SK-N-SH treated with all-trans-retinoic acid at 6 μM for 48 hours (cell line): ENCODE results near the gene OR5AP2.
"Not testable (repeated sequence)": the region's sequence is repeated elsewhere in the genome, so short reads cannot be mapped to it uniquely, and the experiment has no call there.

Source experiments
- ATAC-seq: fragments of 200-7000 bp; cut with Tn5 transposase; 3 replicates; pipeline ENCODE4 v1.9.1; 2020; ENCODE audit warnings: mild to moderate bottlenecking, moderate library complexity
- ARNTL ChIP-seq: fragments of 450-650 bp; formaldehyde crosslinking; IDR thresholded peaks from 2 replicates; pipeline ENCODE4 v1.5.0; 2020; ENCODE audit warnings: low read depth, mild to moderate bottlenecking, moderate library complexity, borderline replicate concordance
- CSDC2 ChIP-seq: fragments of 250-450 bp; sonication (Bioruptor Pico); IDR thresholded peaks from 2 replicates; pipeline ENCODE4 v1.5.0; 2020; ENCODE audit warnings: mild to moderate bottlenecking, moderate library complexity
- GLIS3 ChIP-seq: fragments of 250-450 bp; sonication (Bioruptor Pico); IDR thresholded peaks from 2 replicates; pipeline ENCODE4 v1.5.0; 2020; ENCODE audit warnings: mild to moderate bottlenecking, moderate library complexity
- ISL1 ChIP-seq: fragments of 250-450 bp; sonication (Bioruptor Pico); IDR thresholded peaks from 2 replicates; pipeline ENCODE4 v2.1.2; 2022; ENCODE audit warnings: mild to moderate bottlenecking, moderate library complexity
- PPARA ChIP-seq: fragments of 250-450 bp; sonication (Bioruptor Pico); IDR thresholded peaks from 2 replicates; pipeline ENCODE4 v1.5.0; 2020; ENCODE audit warnings: mild to moderate bottlenecking, borderline replicate concordance
- SNAI2 ChIP-seq: fragments of 250-450 bp; sonication (Bioruptor Pico); IDR thresholded peaks from 2 replicates; pipeline ENCODE4 v1.5.0; 2020; ENCODE audit warnings: mild to moderate bottlenecking, moderate library complexity
- TCF4 ChIP-seq: fragments of 250-450 bp; sonication (Bioruptor Pico); IDR thresholded peaks from 2 replicates; pipeline ENCODE4 v1.8.0; 2021; ENCODE audit warnings: mild to moderate bottlenecking, moderate library complexity, borderline replicate concordance
- TOX ChIP-seq: fragments of 250-450 bp; sonication (Bioruptor Pico); IDR thresholded peaks from 2 replicates; pipeline ENCODE4 v1.8.0; 2021; ENCODE audit warnings: mild to moderate bottlenecking, moderate library complexity, borderline replicate concordance
- ZFP3 ChIP-seq: fragments of 250-450 bp; sonication (Bioruptor Pico); IDR thresholded peaks from 2 replicates; pipeline ENCODE4 v1.5.0; 2020; ENCODE audit warnings: mild to moderate bottlenecking, moderate library complexity
- ZNF565 ChIP-seq: fragments of 450-650 bp; formaldehyde crosslinking; conservative IDR thresholded peaks from 2 replicates; pipeline ENCODE4 v1.5.0; 2020; ENCODE audit warnings: low read depth, mild to moderate bottlenecking, moderate library complexity
- ZNF70 ChIP-seq: fragments of 450-650 bp; formaldehyde crosslinking; IDR thresholded peaks from 2 replicates; pipeline ENCODE4 v1.5.0; 2020; ENCODE audit warnings: mild to moderate bottlenecking, moderate library complexity
- TF ChIP-seq, protein P1 (sequence below): fragments of 250-450 bp; sonication (Bioruptor Pico); IDR thresholded peaks from 2 replicates; pipeline ENCODE4 v1.8.0; 2021; ENCODE audit warnings: low read depth, mild to moderate bottlenecking, moderate library complexity, borderline replicate concordance
- TF ChIP-seq, protein P2 (sequence below): fragments of 250-450 bp; sonication (Bioruptor Pico); IDR thresholded peaks from 2 replicates; pipeline ENCODE4 v1.8.0; 2020; ENCODE audit warnings: mild to moderate bottlenecking, moderate library complexity, borderline replicate concordance
- TF ChIP-seq, protein P3 (sequence below): fragments of 250-450 bp; sonication (Bioruptor Pico); IDR thresholded peaks from 2 replicates; pipeline ENCODE4 v1.5.1; 2021; ENCODE audit warnings: mild to moderate bottlenecking, moderate library complexity
- TF ChIP-seq, protein P4 (sequence below): fragments of 250-450 bp; sonication (Bioruptor Pico); IDR thresholded peaks from 2 replicates; pipeline ENCODE4 v1.5.1; 2020; ENCODE audit warnings: low read depth, mild to moderate bottlenecking, moderate library complexity

The OR5AP2 gene

DNA sequence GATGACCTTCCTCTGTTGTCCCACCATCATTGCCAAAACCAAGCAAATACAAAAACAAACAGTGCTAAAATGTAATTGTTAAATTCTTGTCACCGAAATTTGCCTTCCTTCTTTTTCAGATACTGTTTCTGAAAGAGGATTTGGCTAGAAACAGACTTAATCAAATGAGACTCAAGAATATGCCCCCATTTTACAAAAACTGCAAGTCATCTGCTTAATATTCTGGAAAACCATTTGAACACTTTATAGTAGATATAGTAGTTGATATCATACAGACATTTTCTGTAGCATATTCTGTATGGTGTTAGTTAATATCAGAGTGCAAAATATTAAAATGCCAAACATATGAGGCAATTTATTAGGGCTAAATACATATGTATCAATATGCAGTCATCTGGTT is 31.1 kb downstream of the OR5AP2 start:
- no peak for ATAC-seq
- no peak for TF ChIP-seq ZFP3
- TF ChIP-seq ARNTL (CRISPR knock-in tag), result no peak
- TF ChIP-seq, protein P1, sequence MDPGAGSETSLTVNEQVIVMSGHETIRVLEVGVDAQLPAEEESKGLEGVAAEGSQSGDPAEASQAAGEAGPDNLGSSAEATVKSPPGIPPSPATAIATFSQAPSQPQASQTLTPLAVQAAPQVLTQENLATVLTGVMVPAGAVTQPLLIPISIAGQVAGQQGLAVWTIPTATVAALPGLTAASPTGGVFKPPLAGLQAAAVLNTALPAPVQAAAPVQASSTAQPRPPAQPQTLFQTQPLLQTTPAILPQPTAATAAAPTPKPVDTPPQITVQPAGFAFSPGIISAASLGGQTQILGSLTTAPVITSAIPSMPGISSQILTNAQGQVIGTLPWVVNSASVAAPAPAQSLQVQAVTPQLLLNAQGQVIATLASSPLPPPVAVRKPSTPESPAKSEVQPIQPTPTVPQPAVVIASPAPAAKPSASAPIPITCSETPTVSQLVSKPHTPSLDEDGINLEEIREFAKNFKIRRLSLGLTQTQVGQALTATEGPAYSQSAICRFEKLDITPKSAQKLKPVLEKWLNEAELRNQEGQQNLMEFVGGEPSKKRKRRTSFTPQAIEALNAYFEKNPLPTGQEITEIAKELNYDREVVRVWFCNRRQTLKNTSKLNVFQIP (CRISPR knock-in tag), result no peak
- TF ChIP-seq ISL1, result no peak
- no peak for TF ChIP-seq GLIS3 (CRISPR knock-in tag)
- TF ChIP-seq, protein P2, sequence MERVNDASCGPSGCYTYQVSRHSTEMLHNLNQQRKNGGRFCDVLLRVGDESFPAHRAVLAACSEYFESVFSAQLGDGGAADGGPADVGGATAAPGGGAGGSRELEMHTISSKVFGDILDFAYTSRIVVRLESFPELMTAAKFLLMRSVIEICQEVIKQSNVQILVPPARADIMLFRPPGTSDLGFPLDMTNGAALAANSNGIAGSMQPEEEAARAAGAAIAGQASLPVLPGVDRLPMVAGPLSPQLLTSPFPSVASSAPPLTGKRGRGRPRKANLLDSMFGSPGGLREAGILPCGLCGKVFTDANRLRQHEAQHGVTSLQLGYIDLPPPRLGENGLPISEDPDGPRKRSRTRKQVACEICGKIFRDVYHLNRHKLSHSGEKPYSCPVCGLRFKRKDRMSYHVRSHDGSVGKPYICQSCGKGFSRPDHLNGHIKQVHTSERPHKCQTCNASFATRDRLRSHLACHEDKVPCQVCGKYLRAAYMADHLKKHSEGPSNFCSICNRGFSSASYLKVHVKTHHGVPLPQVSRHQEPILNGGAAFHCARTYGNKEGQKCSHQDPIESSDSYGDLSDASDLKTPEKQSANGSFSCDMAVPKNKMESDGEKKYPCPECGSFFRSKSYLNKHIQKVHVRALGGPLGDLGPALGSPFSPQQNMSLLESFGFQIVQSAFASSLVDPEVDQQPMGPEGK (CRISPR knock-in tag), result no peak
- TF ChIP-seq, protein P3, sequence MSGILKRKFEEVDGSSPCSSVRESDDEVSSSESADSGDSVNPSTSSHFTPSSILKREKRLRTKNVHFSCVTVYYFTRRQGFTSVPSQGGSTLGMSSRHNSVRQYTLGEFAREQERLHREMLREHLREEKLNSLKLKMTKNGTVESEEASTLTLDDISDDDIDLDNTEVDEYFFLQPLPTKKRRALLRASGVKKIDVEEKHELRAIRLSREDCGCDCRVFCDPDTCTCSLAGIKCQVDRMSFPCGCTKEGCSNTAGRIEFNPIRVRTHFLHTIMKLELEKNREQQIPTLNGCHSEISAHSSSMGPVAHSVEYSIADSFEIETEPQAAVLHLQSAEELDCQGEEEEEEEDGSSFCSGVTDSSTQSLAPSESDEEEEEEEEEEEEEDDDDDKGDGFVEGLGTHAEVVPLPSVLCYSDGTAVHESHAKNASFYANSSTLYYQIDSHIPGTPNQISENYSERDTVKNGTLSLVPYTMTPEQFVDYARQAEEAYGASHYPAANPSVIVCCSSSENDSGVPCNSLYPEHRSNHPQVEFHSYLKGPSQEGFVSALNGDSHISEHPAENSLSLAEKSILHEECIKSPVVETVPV (CRISPR knock-in tag), result no peak
- TF ChIP-seq CSDC2, result no peak
- TF ChIP-seq PPARA, result no peak
- no peak for TF ChIP-seq TCF4 (CRISPR knock-in tag)
- TF ChIP-seq, protein P4, sequence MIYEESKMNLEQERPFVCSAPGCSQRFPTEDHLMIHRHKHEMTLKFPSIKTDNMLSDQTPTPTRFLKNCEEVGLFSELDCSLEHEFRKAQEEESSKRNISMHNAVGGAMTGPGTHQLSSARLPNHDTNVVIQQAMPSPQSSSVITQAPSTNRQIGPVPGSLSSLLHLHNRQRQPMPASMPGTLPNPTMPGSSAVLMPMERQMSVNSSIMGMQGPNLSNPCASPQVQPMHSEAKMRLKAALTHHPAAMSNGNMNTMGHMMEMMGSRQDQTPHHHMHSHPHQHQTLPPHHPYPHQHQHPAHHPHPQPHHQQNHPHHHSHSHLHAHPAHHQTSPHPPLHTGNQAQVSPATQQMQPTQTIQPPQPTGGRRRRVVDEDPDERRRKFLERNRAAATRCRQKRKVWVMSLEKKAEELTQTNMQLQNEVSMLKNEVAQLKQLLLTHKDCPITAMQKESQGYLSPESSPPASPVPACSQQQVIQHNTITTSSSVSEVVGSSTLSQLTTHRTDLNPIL (CRISPR knock-in tag), result no peak
- TF ChIP-seq SNAI2 (CRISPR knock-in tag), result no peak
- no peak for TF ChIP-seq TOX (CRISPR knock-in tag)
- no peak for TF ChIP-seq ZNF565
- no peak for TF ChIP-seq ZNF70 (CRISPR knock-in tag)

DNA sequence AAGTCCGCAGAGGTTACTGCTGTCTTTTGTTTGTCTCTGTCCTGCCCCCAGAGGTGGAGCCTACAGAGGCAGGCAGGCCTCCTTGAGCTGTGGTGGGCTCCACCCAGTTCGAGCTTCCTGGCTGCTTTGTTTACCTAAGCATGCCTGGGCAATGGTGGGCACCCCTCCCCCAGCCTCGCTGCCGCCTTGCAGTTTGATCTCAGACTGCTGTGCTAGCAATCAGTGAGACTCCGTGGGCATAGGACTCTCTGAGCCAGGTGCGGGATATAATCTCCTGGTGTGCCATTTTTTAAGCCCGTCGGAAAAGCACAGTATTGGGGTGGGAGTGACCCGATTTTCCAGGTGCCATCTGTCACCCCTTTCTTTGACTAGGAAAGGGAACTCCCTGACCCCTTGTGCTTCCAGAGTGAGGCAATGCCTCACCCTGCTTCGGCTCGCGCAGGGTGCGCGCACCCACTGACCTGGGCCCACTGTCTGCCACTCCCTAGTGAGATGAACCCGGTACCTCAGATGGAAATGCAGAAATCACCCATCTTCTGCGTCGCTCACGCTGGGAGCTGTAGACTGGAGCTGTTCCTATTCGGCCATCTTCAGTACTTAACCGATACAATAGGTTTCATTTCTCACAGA is 50.0 kb downstream of the OR5AP2 start:
- ATAC-seq, result not testable (repeated sequence)
